ENCODE data around the gene ENG.

GRCh38 chr9:127783111-127784008, 71.1 kb downstream of the ENG start:
- TF ChIP-seq CTCF (IDR thresholded peaks at IDR 0.05) (no peak), EZH2phosphoT487 (IDR thresholded peaks at IDR 0.05) (no peak), EZH2 (IDR thresholded peaks at IDR 0.05) (no peak)

Measured in neural progenitor cell (in vitro differentiated cells).